KMS-11 (cell line): ENCODE results near the gene NGEF.

Experiments
- H2AFZ ChIP-seq: fragments of 200-600 bp; sonication (generic); 2 replicates; pipeline ENCODE4 v1.6.1; 2016; ENCODE audit warnings: antibody characterized with exemption, mixed run types, low read depth
- H3K27ac ChIP-seq: fragments of 200-600 bp; sonication (generic); 2 replicates; pipeline ENCODE4 v1.6.1; 2016; ENCODE audit warnings: mild to moderate bottlenecking, mixed run types
- H3K27me3 ChIP-seq: fragments of 200-600 bp; sonication (generic); 2 replicates; pipeline ENCODE4 v1.6.1; 2017; ENCODE audit warnings: mild to moderate bottlenecking, low read depth, mixed run types, moderate library complexity; ENCODE audit not compliant: insufficient read depth
- H3K36me3 ChIP-seq: fragments of 200-600 bp; sonication (generic); 2 replicates; pipeline ENCODE4 v1.6.1; 2017; ENCODE audit warnings: mild to moderate bottlenecking, mixed run types; ENCODE audit not compliant: insufficient read depth
- H3K4me1 ChIP-seq: fragments of 200-600 bp; sonication (generic); 2 replicates; pipeline ENCODE4 v1.6.1; 2016; ENCODE audit warnings: mild to moderate bottlenecking, low read depth, mixed run types; ENCODE audit not compliant: poor library complexity, severe bottlenecking
- H3K4me2 ChIP-seq: fragments of 200-600 bp; sonication (generic); 2 replicates; pipeline ENCODE4 v1.7.0; 2016; ENCODE audit warnings: mild to moderate bottlenecking, mixed run types
- H3K4me3 ChIP-seq: fragments of 200-600 bp; sonication (generic); IDR thresholded peaks from 2 replicates; pipeline ENCODE4 v1.6.1; 2017; ENCODE audit warnings: low read depth, low read length, mixed read lengths; ENCODE audit not compliant: insufficient read depth
- H3K79me2 ChIP-seq: fragments of 200-600 bp; sonication (generic); 2 replicates; pipeline ENCODE4 v1.6.1; 2016; ENCODE audit warnings: low read depth, mixed run types; ENCODE audit not compliant: insufficient read depth
- H3K9ac ChIP-seq: fragments of 200-600 bp; sonication (generic); 2 replicates; pipeline ENCODE4 v1.6.1; 2016; ENCODE audit warnings: mild to moderate bottlenecking, mixed run types
- H4K20me1 ChIP-seq: fragments of 200-600 bp; sonication (generic); 2 replicates; pipeline ENCODE4 v1.6.1; 2016; ENCODE audit warnings: mild to moderate bottlenecking, mixed run types; ENCODE audit not compliant: insufficient read depth
- TF ChIP-seq, protein P1 (sequence below): fragments of 200-600 bp; sonication (generic); conservative IDR thresholded peaks from 2 replicates; pipeline ENCODE4 v1.6.1; 2017; ENCODE audit warnings: low read depth, mild to moderate bottlenecking, antibody characterized with exemption, low read length, moderate library complexity, mixed read lengths

Gene NGEF

DNA sequence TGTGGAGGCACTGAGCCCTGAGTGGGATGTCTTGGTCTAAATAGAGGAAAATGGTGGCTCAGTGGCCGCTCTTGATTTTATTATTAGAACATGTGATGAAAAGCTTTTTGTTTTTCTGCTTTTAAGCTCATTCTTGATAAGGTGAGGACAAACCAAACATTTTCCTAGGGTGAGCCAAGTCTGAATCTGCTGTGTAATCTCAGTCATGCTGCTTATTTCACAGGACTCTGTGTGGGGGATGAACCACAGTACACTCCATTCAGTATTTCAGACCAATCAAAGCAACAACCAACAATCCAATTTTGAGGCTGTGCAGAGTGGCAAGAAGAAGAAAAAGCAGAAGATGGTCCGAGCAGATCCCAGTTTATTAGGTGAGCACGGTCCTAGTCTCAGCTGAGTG lies 163.0 kb downstream of the NGEF start:
- Histone ChIP-seq H3K9ac (no peak overlapping the region), H3K4me2 (no peak overlapping the region), H3K4me1 (no peaks in the 10 kb centered on the region), H3K36me3 (no peaks in the 10 kb centered on the region), H3K79me2 (no peaks in the 10 kb centered on the region), H2AFZ (no peak overlapping the region), H3K27me3 (no peaks in the 10 kb centered on the region), H4K20me1 (no peaks in the 10 kb centered on the region), H3K4me3 (no peak overlapping the region), H3K27ac (no peak overlapping the region)
- TF ChIP-seq, protein P1, sequence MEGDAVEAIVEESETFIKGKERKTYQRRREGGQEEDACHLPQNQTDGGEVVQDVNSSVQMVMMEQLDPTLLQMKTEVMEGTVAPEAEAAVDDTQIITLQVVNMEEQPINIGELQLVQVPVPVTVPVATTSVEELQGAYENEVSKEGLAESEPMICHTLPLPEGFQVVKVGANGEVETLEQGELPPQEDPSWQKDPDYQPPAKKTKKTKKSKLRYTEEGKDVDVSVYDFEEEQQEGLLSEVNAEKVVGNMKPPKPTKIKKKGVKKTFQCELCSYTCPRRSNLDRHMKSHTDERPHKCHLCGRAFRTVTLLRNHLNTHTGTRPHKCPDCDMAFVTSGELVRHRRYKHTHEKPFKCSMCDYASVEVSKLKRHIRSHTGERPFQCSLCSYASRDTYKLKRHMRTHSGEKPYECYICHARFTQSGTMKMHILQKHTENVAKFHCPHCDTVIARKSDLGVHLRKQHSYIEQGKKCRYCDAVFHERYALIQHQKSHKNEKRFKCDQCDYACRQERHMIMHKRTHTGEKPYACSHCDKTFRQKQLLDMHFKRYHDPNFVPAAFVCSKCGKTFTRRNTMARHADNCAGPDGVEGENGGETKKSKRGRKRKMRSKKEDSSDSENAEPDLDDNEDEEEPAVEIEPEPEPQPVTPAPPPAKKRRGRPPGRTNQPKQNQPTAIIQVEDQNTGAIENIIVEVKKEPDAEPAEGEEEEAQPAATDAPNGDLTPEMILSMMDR, result no peak

DNA sequence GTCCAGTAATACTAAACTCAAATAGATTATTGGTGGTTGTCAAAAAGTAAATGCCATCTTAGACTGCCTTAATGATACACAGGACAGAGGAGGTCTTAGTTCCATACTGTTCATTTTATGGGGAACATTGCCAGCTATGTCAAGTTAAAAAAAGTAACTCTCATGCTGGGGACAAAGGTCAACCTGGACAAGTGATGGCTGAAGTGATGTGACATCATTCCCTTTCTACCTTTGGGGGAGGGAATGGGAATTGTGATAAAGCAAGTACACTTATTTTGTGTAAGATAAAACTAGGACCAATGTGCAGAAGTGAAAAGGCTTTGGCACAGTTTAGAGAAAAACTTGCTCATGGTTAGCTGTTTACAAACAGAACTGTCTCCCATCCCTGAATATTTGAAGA lies 167.0 kb downstream of the NGEF start:
- H3K9ac ChIP-seq, result no peak overlapping the region

DNA sequence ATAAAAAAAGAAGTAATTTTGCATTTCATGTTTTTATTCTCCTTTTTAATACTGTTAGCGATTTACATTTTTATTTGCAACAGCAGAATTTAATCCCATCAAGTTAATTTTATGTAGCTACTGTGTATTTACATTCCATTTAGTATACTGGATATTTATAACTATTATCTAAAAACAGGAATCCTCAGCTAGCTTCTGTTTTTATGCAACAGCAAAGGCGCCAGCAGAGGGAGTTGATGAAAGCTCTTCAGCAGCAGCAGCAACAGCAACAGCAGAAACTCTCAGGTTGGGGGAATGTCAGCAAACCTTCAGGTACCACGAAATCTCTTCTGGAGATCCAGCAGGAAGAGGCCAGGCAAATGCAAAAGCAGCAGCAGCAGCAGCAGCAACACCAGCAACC lies 169.2 kb downstream of the NGEF start:
- Histone ChIP-seq H4K20me1 (no peaks in the 10 kb centered on the region), H3K4me3 (no peak overlapping the region), H3K27ac (no peak overlapping the region), H3K36me3 (no peaks in the 10 kb centered on the region), H3K4me2 (no peak overlapping the region), H3K4me1 (peaks cover 4% of the 10 kb centered on the region), H3K79me2 (no peaks in the 10 kb centered on the region), H2AFZ (no peak overlapping the region), H3K27me3 (no peaks in the 10 kb centered on the region), H3K9ac (no peak overlapping the region)
- TF ChIP-seq, protein P1, result no peak

More for the DNA sequence above, 167.0 kb downstream of the NGEF start:
- TF ChIP-seq, protein P1, result no peak
- H3K27ac ChIP-seq, result no peak overlapping the region
- H3K4me1 ChIP-seq, result no peaks in the 10 kb centered on the region
- H3K36me3 ChIP-seq, result no peaks in the 10 kb centered on the region
- no peaks in the 10 kb centered on the region for H4K20me1 ChIP-seq
- H3K4me3 ChIP-seq, result no peak overlapping the region
- H3K79me2 ChIP-seq, result no peaks in the 10 kb centered on the region
- no peak overlapping the region for H2AFZ ChIP-seq
- H3K4me2 ChIP-seq, result no peak overlapping the region
- H3K27me3 ChIP-seq, result no peaks in the 10 kb centered on the region

DNA sequence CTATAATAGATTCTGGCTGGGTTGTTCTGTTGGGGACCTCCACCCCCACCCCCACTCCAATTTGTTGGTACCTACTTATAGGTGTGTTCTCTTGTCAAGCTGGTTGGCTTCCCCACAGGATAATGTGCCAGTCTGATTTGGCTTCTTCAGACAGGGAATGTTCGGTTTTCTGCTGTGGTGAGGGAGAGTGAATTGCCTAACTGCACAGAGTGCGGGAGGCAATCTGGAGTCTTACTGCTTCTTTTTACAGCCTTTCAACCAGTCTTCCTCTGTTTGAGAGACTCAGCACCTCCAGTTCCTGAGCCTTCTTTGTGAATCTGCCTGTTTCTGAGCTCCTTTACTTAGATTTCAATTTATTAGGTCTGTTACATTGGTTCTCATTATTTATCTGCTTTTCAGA lies 170.4 kb downstream of the NGEF start:
- Histone ChIP-seq H3K4me3 (no peak overlapping the region), H3K27me3 (no peaks in the 10 kb centered on the region), H2AFZ (no peak overlapping the region), H3K4me1 (peaks cover 15% of the 10 kb centered on the region), H3K36me3 (no peaks in the 10 kb centered on the region), H3K4me2 (no peak overlapping the region), H3K79me2 (no peaks in the 10 kb centered on the region), H3K27ac (no peak overlapping the region), H4K20me1 (no peaks in the 10 kb centered on the region), H3K9ac (no peak overlapping the region)
- TF ChIP-seq, protein P1, result no peak
